ENCODE results near the gene RUNDC1.

RUNDC1 gene

GRCh38 chr17:43021741-43022512, 41.6 kb downstream of the RUNDC1 start, which contains the start of gene VAT1 (continued):
- TF ChIP-seq ZNF350 (tag by site-specific recombination; IDR thresholded peaks at IDR 0.05) (no peak), ZBTB26 (tag by site-specific recombination; optimal IDR thresholded peaks at IDR 0.05) (peak; percentile 90), ZNF600 (tag by site-specific recombination; IDR thresholded peaks at IDR 0.05) (peak; percentile 97), ZNF624 (tag by site-specific recombination; IDR thresholded peaks at IDR 0.05) (no peak), ZBTB1 (tag by site-specific recombination; IDR thresholded peaks at IDR 0.05) (no peak; the same call in 1 of the 2 replicates), MZF1 (tag by site-specific recombination; IDR thresholded peaks at IDR 0.05; ENCODE audit: borderline replicate concordance) (no peak), KLF8 (tag by site-specific recombination; IDR thresholded peaks at IDR 0.05) (peak; percentile 85), ZNF514 (tag by site-specific recombination; IDR thresholded peaks at IDR 0.05) (no peak), KLF16 (tag by site-specific recombination; IDR thresholded peaks at IDR 0.05) (peak; percentile 41), KLF10 (tag by site-specific recombination; IDR thresholded peaks at IDR 0.05) (peak; percentile 94), ZNF843 (tag by site-specific recombination; IDR thresholded peaks at IDR 0.05) (0 out of 2 replicates have a peak, but pooled peaks have one; percentile 36), ZNF292 (tag by site-specific recombination; IDR thresholded peaks at IDR 0.05; ENCODE audit: borderline replicate concordance, low read depth) (no peak), ZNF48 (tag by site-specific recombination; IDR thresholded peaks at IDR 0.05) (no peak), ZNF677 (tag by site-specific recombination; IDR thresholded peaks at IDR 0.05) (no peak), ZNF214 (tag by site-specific recombination; IDR thresholded peaks at IDR 0.05; ENCODE audit: borderline replicate concordance) (no peak), PRDM2 (tag by site-specific recombination; IDR thresholded peaks at IDR 0.05; ENCODE audit: borderline replicate concordance) (no peak), ZBTB48 (tag by site-specific recombination; IDR thresholded peaks at IDR 0.05) (peak; percentile 65), ZNF529 (tag by site-specific recombination; IDR thresholded peaks at IDR 0.05; ENCODE audit: insufficient replicate concordance) (no peak), ZBTB8A (tag by site-specific recombination; IDR thresholded peaks at IDR 0.05) (peak; percentile 78), ZSCAN30 (tag by site-specific recombination; IDR thresholded peaks at IDR 0.05) (0 out of 2 replicates have a peak, but pooled peaks have one; percentile 45), ZNF76 (tag by site-specific recombination; IDR thresholded peaks at IDR 0.05; ENCODE audit: borderline replicate concordance, low read depth) (peak; percentile 51; the same call in 1 of the 2 replicates), ZBTB10 (tag by site-specific recombination; IDR thresholded peaks at IDR 0.05) (no peak)
- TF ChIP-seq, protein P1, sequence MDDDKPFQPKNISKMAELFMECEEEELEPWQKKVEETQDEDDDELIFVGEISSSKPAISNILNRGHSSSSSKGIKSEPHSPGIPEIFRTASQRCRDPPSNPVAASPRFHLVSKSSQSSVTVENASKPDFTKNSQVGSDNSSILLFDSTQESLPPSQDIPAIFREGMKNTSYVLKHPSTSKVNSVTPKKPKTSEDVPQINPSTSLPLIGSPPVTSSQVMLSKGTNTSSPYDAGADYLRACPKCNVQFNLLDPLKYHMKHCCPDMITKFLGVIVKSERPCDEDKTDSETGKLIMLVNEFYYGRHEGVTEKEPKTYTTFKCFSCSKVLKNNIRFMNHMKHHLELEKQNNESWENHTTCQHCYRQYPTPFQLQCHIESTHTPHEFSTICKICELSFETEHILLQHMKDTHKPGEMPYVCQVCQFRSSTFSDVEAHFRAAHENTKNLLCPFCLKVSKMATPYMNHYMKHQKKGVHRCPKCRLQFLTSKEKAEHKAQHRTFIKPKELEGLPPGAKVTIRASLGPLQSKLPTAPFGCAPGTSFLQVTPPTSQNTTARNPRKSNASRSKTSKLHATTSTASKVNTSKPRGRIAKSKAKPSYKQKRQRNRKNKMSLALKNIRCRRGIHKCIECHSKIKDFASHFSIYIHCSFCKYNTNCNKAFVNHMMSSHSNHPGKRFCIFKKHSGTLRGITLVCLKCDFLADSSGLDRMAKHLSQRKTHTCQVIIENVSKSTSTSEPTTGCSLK (tag by site-specific recombination; IDR thresholded peaks at IDR 0.05): no peak
- TF ChIP-seq, protein P2, sequence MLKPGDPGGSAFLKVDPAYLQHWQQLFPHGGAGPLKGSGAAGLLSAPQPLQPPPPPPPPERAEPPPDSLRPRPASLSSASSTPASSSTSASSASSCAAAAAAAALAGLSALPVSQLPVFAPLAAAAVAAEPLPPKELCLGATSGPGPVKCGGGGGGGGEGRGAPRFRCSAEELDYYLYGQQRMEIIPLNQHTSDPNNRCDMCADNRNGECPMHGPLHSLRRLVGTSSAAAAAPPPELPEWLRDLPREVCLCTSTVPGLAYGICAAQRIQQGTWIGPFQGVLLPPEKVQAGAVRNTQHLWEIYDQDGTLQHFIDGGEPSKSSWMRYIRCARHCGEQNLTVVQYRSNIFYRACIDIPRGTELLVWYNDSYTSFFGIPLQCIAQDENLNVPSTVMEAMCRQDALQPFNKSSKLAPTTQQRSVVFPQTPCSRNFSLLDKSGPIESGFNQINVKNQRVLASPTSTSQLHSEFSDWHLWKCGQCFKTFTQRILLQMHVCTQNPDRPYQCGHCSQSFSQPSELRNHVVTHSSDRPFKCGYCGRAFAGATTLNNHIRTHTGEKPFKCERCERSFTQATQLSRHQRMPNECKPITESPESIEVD (tag by site-specific recombination; IDR thresholded peaks at IDR 0.05): no peak

Measured in HEK293 (cell line).